SK-N-SH (cell line): ENCODE data around the gene CNPY4. TPM values are rescaled to one million over a fixed set of nuclear protein-coding genes. Genes with fewer than 3 reads are reported as not detected.

Experiments used
- CTCF ChIA-PET: fragments of 300-600, 350-600 bp; formaldehyde crosslinking; extraction: SDS; loops from one replicate; lab custom pipeline; 2021; lab: Yijun Ruan, JAX
- POLR2A ChIA-PET: fragments of 350-600 bp; sonication (Branson Sonifier 250); formaldehyde crosslinking; extraction: SDS; loops from one replicate; lab custom pipeline; 2020; ENCODE audit warnings: antibody characterized with exemption, inconsistent platforms; lab: Yijun Ruan, JAX
- DNase-seq: peaks from one replicate; pipeline ENCODE4 v3.0.0; 2012
- H2AFZ ChIP-seq: fragments of 200-600 bp; sonication (generic); 2 replicates; pipeline ENCODE4 v1.8.1; 2016; ENCODE audit warnings: antibody characterized with exemption, mild to moderate bottlenecking, low read depth
- H3F3A ChIP-seq: fragments of 200-600 bp; sonication (generic); replicated peaks from 2 replicates; pipeline ENCODE3; 2016; ENCODE audit warnings: antibody characterized with exemption, mild to moderate bottlenecking; ENCODE audit not compliant: insufficient read depth
- H3K27ac ChIP-seq, 2 experiments: fragments of 200-500 bp in 1 of 2; fragments of 200-600 bp in 1 of 2; sonication (Bioruptor generic) in 1 of 2; sonication (generic), shearing (Covaris generic) in 1 of 2; 2 replicates each; pipeline versions ENCODE4 v1.5.1 to v1.6.1; 2014 to 2016; ENCODE audit warnings: low read depth in 2 of 2, inconsistent platforms in 1 of 2, low read length in 1 of 2, mild to moderate bottlenecking in 1 of 2, mixed read lengths in 1 of 2
- H3K27me3 ChIP-seq: fragments of 200-600 bp; sonication (generic), shearing (Covaris generic); 2 replicates; pipeline ENCODE4 v1.6.1; 2016; ENCODE audit warnings: mixed run types; ENCODE audit not compliant: insufficient read depth
- H3K36me3 ChIP-seq, 2 experiments: fragments of 200-500 bp in 1 of 2; fragments of 200-600 bp in 1 of 2; sonication (Bioruptor generic) in 1 of 2; sonication (generic) in 1 of 2; replicated peaks in 1 of 2; 2 replicates each; pipeline versions ENCODE3 to v1.5.1; 2014 to 2016; ENCODE audit warnings: low read length in 1 of 2, mild to moderate bottlenecking in 1 of 2; ENCODE audit not compliant: insufficient read depth in 2 of 2, control insufficient read depth in 1 of 2
- H3K4me1 ChIP-seq, 2 experiments: fragments of 200-500 bp in 1 of 2; fragments of 200-600 bp in 1 of 2; sonication (Bioruptor generic) in 1 of 2; sonication (generic), shearing (Covaris generic) in 1 of 2; 2 replicates each; pipeline versions ENCODE4 v1.5.1 to v1.6.1; 2014 to 2016; ENCODE audit warnings: low read depth in 1 of 2, low read length in 1 of 2, mixed run types in 1 of 2; ENCODE audit not compliant: insufficient read depth in 2 of 2, control insufficient read depth in 1 of 2
- H3K4me2 ChIP-seq: fragments of 200-600 bp; sonication (generic), shearing (Covaris generic); 2 replicates; pipeline ENCODE4 v1.6.1; 2017; ENCODE audit warnings: mixed run types
- H3K4me3 ChIP-seq, 2 experiments: fragments of 200-500 bp in 1 of 2; fragments of 200-600 bp in 1 of 2; sonication (Bioruptor generic) in 1 of 2; sonication (generic), shearing (Covaris generic) in 1 of 2; 2 replicates each; pipeline versions ENCODE4 v1.5.1 to v1.8.1; 2014 to 2016; ENCODE audit warnings: low read depth in 2 of 2, inconsistent platforms in 1 of 2, low read length in 1 of 2, mild to moderate bottlenecking in 1 of 2, mixed read lengths in 1 of 2, moderate library complexity in 1 of 2
- H3K79me2 ChIP-seq: fragments of 200-600 bp; sonication (generic); 2 replicates; pipeline ENCODE4 v1.8.1; 2017; ENCODE audit warnings: mild to moderate bottlenecking; ENCODE audit not compliant: insufficient read depth
- H3K9ac ChIP-seq: fragments of 200-600 bp; sonication (generic); 2 replicates; pipeline ENCODE4 v1.6.1; 2017; ENCODE audit warnings: mixed run types
- H3K9me2 ChIP-seq: fragments of 200-600 bp; sonication (generic); 2 replicates; pipeline ENCODE4 v1.6.1; 2017; ENCODE audit warnings: mixed run types
- H3K9me3 ChIP-seq: fragments of 200-600 bp; sonication (generic); 2 replicates; pipeline ENCODE4 v1.6.1; 2017; ENCODE audit warnings: mixed run types, mild to moderate bottlenecking, moderate library complexity
- H4K20me1 ChIP-seq: fragments of 200-600 bp; sonication (generic); 2 replicates; pipeline ENCODE4 v1.6.1; 2017; ENCODE audit warnings: mild to moderate bottlenecking, mixed run types; ENCODE audit not compliant: insufficient read depth
- CHD2 ChIP-seq: fragments of 150-350 bp; IDR thresholded peaks from 2 replicates; pipeline ENCODE4 v1.6.1; 2018; ENCODE audit warnings: low read length; ENCODE audit not compliant: partially characterized antibody
- FOXJ3 ChIP-seq: sonication (generic); formaldehyde crosslinking; IDR thresholded peaks from 2 replicates; pipeline ENCODE4 v1.5.1; 2020; ENCODE audit warnings: mild to moderate bottlenecking, missing genetic modification reagents
- FOXM1 ChIP-seq: IDR thresholded peaks from 2 replicates; pipeline ENCODE4 v1.4.0; 2012; ENCODE audit warnings: low read depth, mild to moderate bottlenecking
- GABPA ChIP-seq: IDR thresholded peaks from 2 replicates; pipeline ENCODE4 v1.4.0; 2012; ENCODE audit warnings: low read depth, mild to moderate bottlenecking
- GATA2 ChIP-seq: sonication (generic); formaldehyde crosslinking; IDR thresholded peaks from 2 replicates; pipeline ENCODE4 v1.5.0; 2020; ENCODE audit warnings: mild to moderate bottlenecking, missing genetic modification reagents
- MEF2A ChIP-seq: IDR thresholded peaks from 2 replicates; pipeline ENCODE4 v1.4.0; 2012; ENCODE audit warnings: low read depth, borderline replicate concordance
- MXI1 ChIP-seq: IDR thresholded peaks from 2 replicates; pipeline ENCODE4 v1.6.1; 2012; ENCODE audit warnings: mild to moderate bottlenecking, low read depth, low read length, improper control_type of control experiment
- NFIC ChIP-seq: IDR thresholded peaks from 2 replicates; pipeline ENCODE4 v1.4.0; 2012; ENCODE audit warnings: borderline replicate concordance
- RCOR1 ChIP-seq: fragments of 150-350 bp; IDR thresholded peaks from 2 replicates; pipeline ENCODE4 v1.6.1; 2017; ENCODE audit warnings: antibody characterized with exemption, low read length
- RFX5 ChIP-seq: IDR thresholded peaks from 2 replicates; pipeline ENCODE4 v1.6.1; 2012; ENCODE audit warnings: mild to moderate bottlenecking, improper control_type of control experiment, low read length
- SIN3A ChIP-seq: IDR thresholded peaks from 2 replicates; pipeline ENCODE4 v1.6.1; 2012; ENCODE audit warnings: low read depth, mild to moderate bottlenecking, low read length, moderate library complexity, borderline replicate concordance
- SMC3 ChIP-seq: IDR thresholded peaks from 2 replicates; pipeline ENCODE4 v1.6.1; 2012; ENCODE audit warnings: low read depth, low read length, improper control_type of control experiment
- TAF1 ChIP-seq: IDR thresholded peaks from 2 replicates; pipeline ENCODE4 v1.6.1; 2012; ENCODE audit warnings: low read depth, mild to moderate bottlenecking, low read length, moderate library complexity, borderline replicate concordance
- TEAD4 ChIP-seq: IDR thresholded peaks from 2 replicates; pipeline ENCODE4 v1.4.0; 2012; ENCODE audit warnings: mild to moderate bottlenecking, borderline replicate concordance; ENCODE audit not compliant: insufficient read depth
- WGBS: methylation state at CpG from one replicate; pipeline ENCODE4 v1.1.6; 2017; ENCODE audit warnings: low lambda C conversion rate; 5-methylcytosine and 5-hydroxymethylcytosine counted together
- polyA plus RNA-seq, 3 experiments: library from polyadenylated mRNA; depleted of rRNA; stranded (reverse); fragments of >200 nt; gene quantifications; 2 replicates each; pipeline ENCODE4 v1.2.3, GENCODE V29; 2012
- TF ChIP-seq, protein P1 (sequence below): IDR thresholded peaks from 2 replicates; pipeline ENCODE4 v1.4.0; 2012; ENCODE audit warnings: low read depth, borderline replicate concordance
- TF ChIP-seq, protein P2 (sequence below): IDR thresholded peaks from 2 replicates; pipeline ENCODE4 v1.4.0; 2012; ENCODE audit warnings: low read depth
- TF ChIP-seq, protein P3 (sequence below): IDR thresholded peaks from 2 replicates; pipeline ENCODE4 v1.4.0; 2012; ENCODE audit warnings: low read depth, borderline replicate concordance

The CNPY4 gene
- polyA plus RNA-seq, 1 of the 3 experiments (the other 2 are of a cell fraction): 52.0 TPM

DNA sequence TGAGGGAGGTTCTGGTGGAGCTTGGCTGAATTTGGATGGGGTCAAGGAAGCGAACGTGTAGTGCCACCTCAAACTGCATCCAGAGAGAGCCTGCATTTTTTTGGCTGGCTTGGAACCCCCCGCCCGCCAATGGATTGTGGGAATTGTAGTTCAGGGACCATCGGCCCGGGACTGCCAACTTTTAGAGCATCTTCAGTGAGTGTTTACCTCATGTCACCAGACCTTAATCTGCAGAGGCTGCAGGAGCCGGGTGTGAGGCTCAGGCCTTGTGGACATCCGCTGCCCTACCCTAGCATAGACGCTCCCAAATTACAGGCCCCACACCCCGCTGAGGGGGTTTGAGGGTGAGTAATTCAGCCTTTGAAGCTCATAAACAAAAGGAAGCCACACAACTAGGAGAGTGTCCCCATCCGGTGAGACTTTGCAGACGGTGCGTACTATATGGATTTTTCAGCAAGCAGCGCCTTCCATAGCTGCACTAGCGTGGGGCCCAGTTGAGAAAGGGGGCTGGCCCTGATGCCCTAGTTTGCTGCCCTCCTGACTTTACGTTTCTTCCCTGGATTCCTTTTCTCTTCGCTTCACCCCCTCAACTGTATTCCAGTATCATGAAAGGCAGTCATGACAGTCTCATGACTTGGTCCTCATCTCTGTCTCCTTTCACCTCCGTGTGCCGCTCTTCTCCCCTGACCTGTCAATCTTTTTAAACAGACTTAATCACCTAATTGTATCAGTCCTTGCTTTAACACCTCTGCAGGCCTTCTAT, 717 bp downstream of the CNPY4 start:
- H3F3A ChIP-seq: peaks cover 31% of the 10 kb centered on the region
- H4K20me1 ChIP-seq: no peaks in the 10 kb centered on the region
- peak overlapping the region; percentile 84 for H3K27ac ChIP-seq
- CTCF ChIA-PET: interaction anchor here (1.0 to 5.0 kb wide), 7 partner anchors 9 to 330 kb away, joined by 3 to 40 read pairs (median 4); no protein-coding TSS in a partner anchor
- peaks cover 60% of the 10 kb centered on the region for H3K79me2 ChIP-seq
- 21% methylated on average over 19 of the region's 19 CpGs for WGBS
- no peaks in the 10 kb centered on the region for H3K9me3 ChIP-seq
- POLR2A ChIA-PET: interaction anchor here (1.1 to 2.5 kb wide), 3 partner anchors 14 to 29 kb away, joined by 3 to 15 read pairs (median 3); partner anchors contain the start of genes AP4M1, LAMTOR4 and MCM7
- H3K27me3 ChIP-seq: no peaks in the 10 kb centered on the region
- H3K4me3 ChIP-seq: peak overlapping the region; percentile 69 to 97
- peak overlapping the region; percentile 96 for H3K4me2 ChIP-seq
- H3K9me2 ChIP-seq: no peaks in the 10 kb centered on the region
- peaks cover 13 to 28% of the 10 kb centered on the region in 2 experiments for H3K36me3 ChIP-seq
- peak overlapping the region; percentile 78 for H3K9ac ChIP-seq
- H2AFZ ChIP-seq: peak overlapping the region; percentile 93
- peak; percentile 80 for DNase-seq
- TF ChIP-seq RFX5 (no peak), SIN3A (no peak), MXI1 (0 out of 2 replicates have a peak, but pooled peaks have one; percentile 7), RCOR1 (0 out of 2 replicates have a peak, but pooled peaks have one; percentile 1), NFIC (peak; percentile 26; the same call in 1 of the 2 replicates)
- TF ChIP-seq, protein P1, sequence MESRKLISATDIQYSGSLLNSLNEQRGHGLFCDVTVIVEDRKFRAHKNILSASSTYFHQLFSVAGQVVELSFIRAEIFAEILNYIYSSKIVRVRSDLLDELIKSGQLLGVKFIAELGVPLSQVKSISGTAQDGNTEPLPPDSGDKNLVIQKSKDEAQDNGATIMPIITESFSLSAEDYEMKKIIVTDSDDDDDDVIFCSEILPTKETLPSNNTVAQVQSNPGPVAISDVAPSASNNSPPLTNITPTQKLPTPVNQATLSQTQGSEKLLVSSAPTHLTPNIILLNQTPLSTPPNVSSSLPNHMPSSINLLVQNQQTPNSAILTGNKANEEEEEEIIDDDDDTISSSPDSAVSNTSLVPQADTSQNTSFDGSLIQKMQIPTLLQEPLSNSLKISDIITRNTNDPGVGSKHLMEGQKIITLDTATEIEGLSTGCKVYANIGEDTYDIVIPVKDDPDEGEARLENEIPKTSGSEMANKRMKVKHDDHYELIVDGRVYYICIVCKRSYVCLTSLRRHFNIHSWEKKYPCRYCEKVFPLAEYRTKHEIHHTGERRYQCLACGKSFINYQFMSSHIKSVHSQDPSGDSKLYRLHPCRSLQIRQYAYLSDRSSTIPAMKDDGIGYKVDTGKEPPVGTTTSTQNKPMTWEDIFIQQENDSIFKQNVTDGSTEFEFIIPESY: no peak
- peaks cover 3 to 11% of the 10 kb centered on the region in 2 experiments; a peak in 2 of 4 replicates for H3K4me1 ChIP-seq

DNA sequence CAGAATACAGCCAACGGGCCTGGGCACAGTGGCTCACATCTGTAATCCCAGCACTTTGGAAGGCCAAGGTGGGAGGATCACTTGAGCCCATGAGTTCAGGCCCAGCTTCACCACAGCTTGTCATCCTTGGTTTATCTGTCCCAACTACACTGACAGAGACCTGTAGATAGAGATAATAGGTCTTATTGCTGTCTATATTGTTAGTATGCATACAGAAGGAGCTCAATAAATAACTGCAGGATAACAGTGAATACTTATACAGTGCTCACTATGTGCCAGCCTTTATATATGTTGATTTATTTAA, 1.3 kb downstream of the CNPY4 start:
- Histone ChIP-seq H2AFZ (no peak overlapping the region), H3K27me3 (no peaks in the 10 kb centered on the region), H3K79me2 (peaks cover 66% of the 10 kb centered on the region), H3K4me1 (peaks cover 9 to 11% of the 10 kb centered on the region in 2 experiments; a peak in 2 of 4 replicates), H3K4me2 (peak overlapping the region; percentile 96), H3K9me3 (no peaks in the 10 kb centered on the region), H4K20me1 (no peaks in the 10 kb centered on the region), H3K9ac (peak overlapping the region; percentile 78), H3K9me2 (no peaks in the 10 kb centered on the region), H3F3A (peaks cover 35% of the 10 kb centered on the region), H3K27ac (peak overlapping the region; percentile 84; a peak in 2 of 4 replicates), H3K4me3 (peak overlapping the region; percentile 69 to 97), H3K36me3 (peaks cover 13 to 29% of the 10 kb centered on the region in 2 experiments)
- DNase-seq: no peak
- WGBS: 33% methylated on average over 1 of the region's 1 CpG
- POLR2A ChIA-PET: interaction anchor here (1.1 to 2.5 kb wide), 3 partner anchors 14 to 28 kb away, joined by 3 to 15 read pairs (median 3); partner anchors contain the start of genes AP4M1, LAMTOR4 and MCM7
- CTCF ChIA-PET: interaction anchor here (0.8 to 5.0 kb wide), 8 partner anchors 9 to 330 kb away, joined by 3 to 40 read pairs (median 4); no protein-coding TSS in a partner anchor
- TF ChIP-seq SMC3 (no peak), NFIC (no peak), RFX5 (no peak), CHD2 (no peak), GATA2 (no peak), FOXM1 (no peak), FOXJ3 (CRISPR knock-in tag) (no peak), MEF2A (no peak), TAF1 (no peak), GABPA (no peak), TEAD4 (no peak)
- TF ChIP-seq, protein P2, sequence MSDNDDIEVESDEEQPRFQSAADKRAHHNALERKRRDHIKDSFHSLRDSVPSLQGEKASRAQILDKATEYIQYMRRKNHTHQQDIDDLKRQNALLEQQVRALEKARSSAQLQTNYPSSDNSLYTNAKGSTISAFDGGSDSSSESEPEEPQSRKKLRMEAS: no peak
- TF ChIP-seq, protein P3, sequence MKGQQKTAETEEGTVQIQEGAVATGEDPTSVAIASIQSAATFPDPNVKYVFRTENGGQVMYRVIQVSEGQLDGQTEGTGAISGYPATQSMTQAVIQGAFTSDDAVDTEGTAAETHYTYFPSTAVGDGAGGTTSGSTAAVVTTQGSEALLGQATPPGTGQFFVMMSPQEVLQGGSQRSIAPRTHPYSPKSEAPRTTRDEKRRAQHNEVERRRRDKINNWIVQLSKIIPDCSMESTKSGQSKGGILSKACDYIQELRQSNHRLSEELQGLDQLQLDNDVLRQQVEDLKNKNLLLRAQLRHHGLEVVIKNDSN: no peak
- TF ChIP-seq, protein P1: no peak
